Activated CD4-positive, alpha-beta T cell treated with anti-CD3 and anti-CD28 coated beads, Interleukin-2, Interleukin-6, amounts not matched to agents 100 ng/mL and 50 ng/mL, durations not matched to agents 16 hours and 8 hours (primary cell): ENCODE data around the gene BCKDK.

Experiments
- DNase-seq: peaks from one replicate; pipeline ENCODE4 v3.0.0-alpha.2; 2020

BCKDK gene

GRCh38 chr16:31080756-31081419 is 27.3 kb upstream of the BCKDK start:
- no peak for DNase-seq

GRCh38 chr16:31081428-31082351 is 26.5 kb upstream of the BCKDK start:
- DNase-seq = no peak

DNA sequence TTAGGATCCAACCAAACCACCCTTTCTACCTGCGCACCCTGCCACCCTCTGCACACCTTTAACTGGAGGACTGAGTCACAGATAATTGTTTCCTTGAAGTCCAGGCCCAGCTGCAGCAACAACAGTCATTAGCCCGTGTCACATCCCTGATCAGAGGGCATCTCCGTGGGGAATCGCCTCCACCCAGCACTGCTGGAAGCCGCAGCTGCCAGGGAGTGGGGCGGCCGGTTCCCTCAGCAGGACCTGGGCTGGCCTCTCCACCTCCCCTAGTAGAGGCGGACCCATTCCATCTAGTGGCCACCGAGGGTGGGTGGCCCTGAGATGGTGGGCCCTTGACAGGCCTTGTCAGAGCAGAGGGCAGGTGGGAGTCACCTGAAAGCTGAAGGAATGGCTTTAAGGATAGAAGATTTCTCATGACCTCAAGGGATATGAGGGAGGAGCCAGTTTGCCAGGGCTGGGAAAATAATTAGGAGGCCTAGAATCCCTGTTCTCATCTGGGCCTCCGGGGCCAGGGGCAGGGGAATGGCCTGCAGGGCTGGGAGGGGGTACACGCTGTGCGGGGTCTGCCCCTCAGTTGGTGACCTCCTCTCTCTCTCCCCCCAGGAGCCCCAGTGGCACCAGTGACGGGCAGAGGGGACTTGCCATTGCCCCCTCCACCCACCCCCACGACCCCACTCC is 25.7 kb upstream of the BCKDK start:
- no peak for DNase-seq

- DNase-seq = no peak
Observed at GRCh38 chr16:31083081-31083480, 25.1 kb upstream of the BCKDK start.

- no peak for DNase-seq
Observed at GRCh38 chr16:31083556-31083955, 24.6 kb upstream of the BCKDK start.

DNA sequence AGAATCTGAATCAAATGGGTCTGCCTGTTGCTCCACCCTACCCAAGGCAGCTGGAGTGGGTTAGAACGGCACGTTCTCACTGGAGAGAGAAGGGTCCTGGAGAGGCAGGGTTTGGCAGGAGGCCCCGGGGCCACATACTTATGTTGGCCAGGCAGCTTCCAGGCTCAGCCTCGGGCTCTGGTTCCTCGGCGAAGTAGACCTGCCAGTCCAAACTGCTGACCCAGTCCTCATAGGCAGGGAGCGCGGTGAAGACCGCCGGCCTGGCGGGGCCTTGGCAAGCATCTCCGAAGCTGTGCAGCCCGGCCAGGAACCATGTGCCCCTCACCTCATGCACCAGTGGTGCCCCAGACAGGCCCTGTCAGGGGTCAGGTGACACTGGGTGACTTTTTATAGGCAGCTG is 24.2 kb upstream of the BCKDK start:
- no peak for DNase-seq

DNA sequence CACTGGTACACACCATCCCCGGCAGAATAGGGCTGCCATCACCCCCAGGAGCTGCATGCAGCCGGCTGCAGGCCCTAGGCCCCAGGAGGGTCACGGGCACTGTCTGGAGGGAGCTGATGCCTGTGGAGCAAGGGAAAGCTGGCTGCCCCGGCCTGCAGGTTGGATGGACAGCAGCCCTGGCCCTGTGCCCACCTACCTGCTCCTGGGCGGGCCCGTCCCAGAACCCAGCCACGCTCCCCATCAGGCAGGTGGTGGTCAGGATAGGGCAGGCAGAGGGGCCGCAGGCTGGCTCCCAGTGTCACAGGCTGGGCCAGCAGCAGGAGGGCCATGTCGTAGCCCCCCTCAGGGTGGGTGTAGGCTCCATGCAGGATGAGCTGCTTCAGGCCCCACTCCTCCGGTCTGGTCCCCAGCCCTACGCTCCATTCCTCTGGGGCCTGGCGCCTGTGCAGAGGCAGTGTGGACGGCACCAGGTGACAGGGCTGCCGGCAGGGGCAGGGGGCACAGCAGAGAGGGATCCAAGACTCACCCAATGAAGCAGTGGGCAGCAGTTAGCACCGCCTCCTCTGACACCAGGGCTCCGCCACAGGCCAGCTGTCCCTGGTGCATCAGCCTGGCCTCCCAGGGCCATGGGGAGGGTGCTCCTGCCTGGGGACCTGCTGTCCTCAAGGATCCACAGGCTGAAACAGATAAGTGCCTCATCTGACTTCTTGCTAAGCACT is 23.4 kb upstream of the BCKDK start:
- DNase-seq = no peak

- no peak for DNase-seq
Observed at GRCh38 chr16:31085411-31085810, 22.8 kb upstream of the BCKDK start.

DNA sequence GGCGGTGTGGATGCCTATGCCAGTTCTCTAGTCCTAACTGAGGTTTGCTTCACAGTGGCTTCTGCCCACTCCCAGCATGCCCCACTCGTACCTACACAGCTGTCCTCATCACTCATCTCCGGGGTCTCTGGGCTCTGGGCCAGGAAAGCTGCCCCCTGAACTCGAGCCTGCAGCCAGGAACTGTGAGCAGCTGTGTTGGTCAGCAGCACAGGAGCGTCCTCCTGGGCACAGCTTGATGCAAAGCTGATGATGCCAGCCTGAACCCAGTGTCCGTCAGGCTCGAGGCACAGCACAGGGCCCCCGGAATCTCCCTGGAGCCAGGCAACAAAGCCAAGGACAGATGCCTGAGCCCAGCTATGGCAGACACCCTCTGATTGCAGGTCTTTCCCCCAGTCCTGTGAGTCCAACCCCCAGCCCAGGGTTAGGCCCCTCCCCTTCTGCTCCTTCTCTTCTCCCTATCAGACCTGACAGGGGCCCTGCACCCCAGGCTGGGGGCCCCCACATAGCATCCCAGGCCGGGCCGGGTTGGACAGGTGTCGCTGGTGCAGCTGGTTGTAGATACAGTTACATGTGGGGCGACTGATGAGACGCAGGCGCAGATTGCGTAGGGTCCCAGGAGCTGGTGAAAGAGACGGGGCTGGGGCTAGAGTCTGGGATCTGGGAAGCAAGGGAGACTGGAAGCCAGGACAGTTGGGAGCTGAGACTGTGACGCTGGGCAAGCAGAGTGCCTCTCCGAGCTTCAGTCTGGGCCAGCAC is 22.1 kb upstream of the BCKDK start:
- no peak for DNase-seq

DNA sequence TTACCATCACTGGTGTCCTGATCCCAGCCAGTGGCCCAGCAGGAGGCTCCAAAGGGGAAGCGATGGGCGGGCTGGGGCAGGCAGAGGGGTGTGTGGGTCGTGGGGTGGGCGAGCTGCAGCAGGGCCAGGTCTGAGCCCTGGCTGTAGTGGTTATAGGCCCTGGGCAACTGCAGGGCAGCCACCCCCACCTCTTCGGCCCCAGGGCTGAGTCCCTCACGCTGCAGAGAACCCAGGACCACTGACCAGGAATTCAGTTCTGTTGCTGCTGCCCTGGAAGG is 21.6 kb upstream of the BCKDK start:
- DNase-seq = no peak

DNA sequence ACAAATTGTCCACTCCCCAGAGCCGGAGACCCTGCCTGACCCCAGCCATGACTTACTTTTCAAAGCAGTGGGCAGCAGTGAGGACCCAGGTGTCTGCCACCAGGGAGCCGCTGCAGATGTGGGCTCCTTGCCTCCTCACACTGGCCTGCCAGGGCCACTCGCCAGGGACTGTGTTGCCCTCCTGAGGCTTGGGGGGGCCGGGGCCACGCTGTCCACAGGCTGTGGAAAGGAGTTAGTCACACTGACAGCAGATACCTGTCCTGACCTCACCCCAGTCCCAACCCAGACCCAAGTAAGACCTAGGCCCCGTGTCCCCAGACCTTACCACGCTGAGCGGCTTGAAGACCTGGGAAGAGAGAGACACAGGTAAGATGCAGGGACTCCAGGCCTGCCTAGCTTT is 20.7 kb upstream of the BCKDK start:
- no peak for DNase-seq

- no peak for DNase-seq
Observed at GRCh38 chr16:31087971-31088370, 20.2 kb upstream of the BCKDK start.

- no peak for DNase-seq
Observed at GRCh38 chr16:31088459-31089183, 19.6 kb upstream of the BCKDK start, which contains the start of gene PRSS53. PRSS53 (minus strand) TSS chr16:31088943; CDS start chr16:31088809, 134 bp downstream.

- no peak for DNase-seq
Observed at GRCh38 chr16:31089199-31089598, 19.0 kb upstream of the BCKDK start.

- no peak for DNase-seq
Observed at GRCh38 chr16:31090540-31090939, 17.6 kb upstream of the BCKDK start.

- no peak for DNase-seq
Observed at GRCh38 chr16:31092330-31092729, 15.9 kb upstream of the BCKDK start.

DNA sequence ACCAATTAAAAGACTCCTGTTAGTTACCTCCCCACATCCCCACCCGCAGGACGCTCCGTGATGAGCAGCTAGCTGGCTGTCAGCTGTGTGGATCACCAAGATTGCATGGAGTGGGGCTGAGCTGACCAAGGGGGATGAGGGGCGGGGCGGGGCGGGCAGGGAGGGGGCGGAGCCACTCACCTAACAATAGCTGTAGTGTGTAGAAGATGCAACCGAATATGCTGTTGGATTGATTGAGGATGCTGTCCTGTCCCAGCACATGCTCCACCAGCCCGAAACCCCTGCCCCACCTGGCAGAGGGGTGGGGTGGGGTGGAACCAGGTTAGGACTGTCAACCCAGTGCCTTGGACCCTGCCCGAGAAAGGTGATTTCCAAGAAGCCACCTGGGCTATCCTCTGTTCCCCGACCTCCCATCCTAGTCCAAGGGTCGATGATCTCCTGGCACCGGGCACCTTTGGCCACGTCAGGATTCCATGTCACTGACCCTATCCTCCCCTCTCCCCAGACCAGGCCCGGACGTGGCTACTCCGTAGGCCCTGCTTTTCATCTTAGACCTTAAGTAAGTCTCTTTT is 15.0 kb upstream of the BCKDK start:
- DNase-seq = no peak

DNA sequence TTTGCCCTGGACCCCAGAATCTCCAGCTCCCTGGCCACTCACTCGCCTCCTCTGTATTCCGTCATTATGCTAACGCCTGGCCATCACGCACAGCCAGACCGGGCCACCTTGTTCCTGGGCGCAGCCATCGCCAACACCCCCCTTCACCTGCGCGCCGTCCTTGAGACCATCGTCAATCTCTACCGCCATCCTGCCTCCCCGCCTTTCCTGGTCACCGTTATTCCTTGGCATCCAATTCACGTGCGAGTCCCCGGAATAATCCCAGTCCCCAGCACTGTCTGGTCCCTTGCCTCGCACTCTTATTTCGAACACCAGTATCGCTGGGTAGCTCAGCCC is 14.1 kb upstream of the BCKDK start:
- no peak for DNase-seq

DNA sequence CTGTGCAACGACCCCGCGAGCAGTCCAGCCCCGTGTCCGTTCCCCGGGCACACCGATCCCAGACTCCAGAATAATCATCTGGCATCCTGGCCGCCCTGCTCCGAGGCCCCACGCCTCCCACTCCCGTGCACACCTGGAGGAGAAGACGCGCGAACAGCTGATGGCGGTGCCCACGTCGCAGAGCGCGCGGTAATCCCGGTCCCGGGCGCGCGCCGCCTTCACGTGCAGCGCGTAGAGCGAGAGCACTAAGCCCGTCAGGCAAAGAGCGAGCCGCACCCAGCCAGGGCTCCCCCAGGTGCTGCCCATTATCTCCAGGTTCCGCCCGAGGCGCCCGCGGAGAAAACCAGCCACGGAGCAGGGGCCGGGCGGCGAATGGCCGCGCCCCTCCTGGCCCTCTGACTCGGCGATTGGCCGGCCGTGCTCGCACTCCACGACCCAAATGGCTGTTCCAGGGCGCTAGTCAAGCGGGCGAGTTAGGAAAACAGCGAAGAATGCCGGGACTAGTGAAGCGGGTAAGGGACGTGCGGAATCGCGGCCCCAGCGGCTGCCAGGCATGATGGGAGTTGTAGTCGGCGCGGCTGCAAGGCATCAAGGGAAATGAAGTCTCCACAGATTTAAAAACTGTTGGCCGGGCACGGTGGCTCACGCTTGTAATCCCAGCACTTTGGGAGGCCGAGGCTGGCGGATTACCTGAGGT is 13.6 kb upstream of the BCKDK start, which contains the start of gene VKORC1:
VKORC1 (minus strand) TSS at position 374 of the 697 bp plus-strand sequence; CDS start at position 306, 68 bp downstream.
- DNase-seq = peak; percentile 96

DNA sequence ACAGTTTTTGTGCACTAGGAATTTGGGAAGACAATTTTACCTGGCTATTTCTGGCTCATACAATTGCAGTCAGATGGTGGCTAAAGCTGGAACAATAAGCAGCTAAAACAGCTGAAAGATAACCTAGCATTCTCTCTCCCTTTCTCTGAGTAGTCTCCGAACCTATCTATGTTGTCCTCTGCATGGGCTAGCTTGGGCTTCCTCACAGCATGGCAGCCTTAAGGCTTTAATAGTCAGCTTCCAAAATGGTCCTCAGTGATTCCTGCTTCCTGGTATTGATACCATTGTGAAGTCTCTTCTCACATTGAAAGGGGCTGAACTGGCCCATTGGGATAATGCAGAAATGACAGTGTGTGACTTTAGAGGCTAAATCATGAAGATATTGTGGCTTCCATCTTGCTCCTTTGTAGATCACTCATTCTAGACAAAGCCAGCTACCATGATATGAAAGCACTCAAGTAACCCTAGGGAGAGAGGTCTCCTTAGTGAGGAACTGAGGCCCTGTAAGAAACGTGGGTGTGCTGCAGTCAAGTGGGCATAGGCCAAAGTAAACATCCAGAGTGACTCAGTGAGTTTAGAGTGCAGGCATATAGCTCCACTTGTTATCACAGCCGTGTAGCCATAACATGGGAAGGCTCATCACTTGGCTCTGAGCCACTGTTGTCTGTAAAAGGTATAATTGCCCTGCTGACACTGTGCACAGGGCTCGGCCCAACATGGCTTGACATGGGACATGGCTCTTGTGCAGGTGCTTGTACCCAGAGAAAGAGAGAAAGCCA is 8.1 kb upstream of the BCKDK start:
- DNase-seq = no peak
